DND-41 (cell line): ENCODE measurements around the gene AMDHD2.

Source experiments
- ATAC-seq: fragments of 200-7000 bp; cut with Tn5 transposase; 3 replicates; pipeline ENCODE4 v1.9.1; 2021; ENCODE audit warnings: low read depth; ENCODE audit not compliant: insufficient read depth
- DNase-seq: peaks from one replicate; pipeline ENCODE4 v3.0.0-alpha.2; 2020
- H2AFZ ChIP-seq: 2 replicates; pipeline ENCODE4 v1.6.0; 2012; ENCODE audit warnings: low read depth, low read length
- H3K27ac ChIP-seq: 2 replicates; pipeline ENCODE4 v1.5.1; 2012; ENCODE audit warnings: low read length, inconsistent platforms
- H3K27me3 ChIP-seq: fragments of 200-600 bp; sonication (generic); 2 replicates; pipeline ENCODE4 v1.6.0; 2012; ENCODE audit warnings: low read length, mild to moderate bottlenecking, inconsistent platforms; ENCODE audit not compliant: insufficient read depth, poor library complexity
- H3K36me3 ChIP-seq: 2 replicates; pipeline ENCODE4 v1.5.1; 2012; ENCODE audit warnings: low read length, inconsistent platforms; ENCODE audit not compliant: insufficient read depth
- H3K4me1 ChIP-seq: 2 replicates; pipeline ENCODE4 v1.5.1; 2012; ENCODE audit warnings: mild to moderate bottlenecking, low read length; ENCODE audit not compliant: insufficient read depth
- H3K4me2 ChIP-seq: 2 replicates; pipeline ENCODE4 v1.6.0; 2012; ENCODE audit warnings: mild to moderate bottlenecking, moderate library complexity, low read length, inconsistent platforms; ENCODE audit not compliant: insufficient read depth
- H3K4me3 ChIP-seq, 2 experiments: fragments of 200-600 bp in 1 of 2; shearing (Covaris generic) in 1 of 2; 2 replicates each; pipeline ENCODE4 v1.5.1; 2012 to 2016; ENCODE audit warnings: inconsistent platforms in 2 of 2, low read length in 2 of 2, mild to moderate bottlenecking in 2 of 2, low read depth in 1 of 2, moderate library complexity in 1 of 2
- H3K79me2 ChIP-seq: 2 replicates; pipeline ENCODE4 v1.6.0; 2012; ENCODE audit warnings: low read length, inconsistent platforms; ENCODE audit not compliant: insufficient read depth
- H3K9ac ChIP-seq: 2 replicates; pipeline ENCODE4 v1.6.0; 2012; ENCODE audit warnings: low read depth, mild to moderate bottlenecking, inconsistent platforms, low read length, moderate library complexity
- H3K9me3 ChIP-seq: 2 replicates; pipeline ENCODE4 v1.5.1; 2012; ENCODE audit warnings: low read length, moderate library complexity, mild to moderate bottlenecking, inconsistent platforms; ENCODE audit not compliant: insufficient read depth, severe bottlenecking
- H4K20me1 ChIP-seq: 2 replicates; pipeline ENCODE4 v1.6.0; 2012; ENCODE audit warnings: low read length; ENCODE audit not compliant: insufficient read depth
- EZH2 ChIP-seq: IDR thresholded peaks from 3 replicates; pipeline ENCODE4 v1.6.1; 2012; ENCODE audit warnings: borderline replicate concordance, low read depth, mild to moderate bottlenecking, moderate library complexity, low read length, inconsistent platforms; ENCODE audit not compliant: severe bottlenecking
- TF ChIP-seq, protein P1 (sequence below): IDR thresholded peaks from 2 replicates; pipeline ENCODE4 v1.5.1; 2012; ENCODE audit warnings: borderline replicate concordance, low read length, moderate library complexity, mild to moderate bottlenecking; ENCODE audit not compliant: poor library complexity, severe bottlenecking; ENCODE audit errors: extremely low read depth

The AMDHD2 gene

DNA sequence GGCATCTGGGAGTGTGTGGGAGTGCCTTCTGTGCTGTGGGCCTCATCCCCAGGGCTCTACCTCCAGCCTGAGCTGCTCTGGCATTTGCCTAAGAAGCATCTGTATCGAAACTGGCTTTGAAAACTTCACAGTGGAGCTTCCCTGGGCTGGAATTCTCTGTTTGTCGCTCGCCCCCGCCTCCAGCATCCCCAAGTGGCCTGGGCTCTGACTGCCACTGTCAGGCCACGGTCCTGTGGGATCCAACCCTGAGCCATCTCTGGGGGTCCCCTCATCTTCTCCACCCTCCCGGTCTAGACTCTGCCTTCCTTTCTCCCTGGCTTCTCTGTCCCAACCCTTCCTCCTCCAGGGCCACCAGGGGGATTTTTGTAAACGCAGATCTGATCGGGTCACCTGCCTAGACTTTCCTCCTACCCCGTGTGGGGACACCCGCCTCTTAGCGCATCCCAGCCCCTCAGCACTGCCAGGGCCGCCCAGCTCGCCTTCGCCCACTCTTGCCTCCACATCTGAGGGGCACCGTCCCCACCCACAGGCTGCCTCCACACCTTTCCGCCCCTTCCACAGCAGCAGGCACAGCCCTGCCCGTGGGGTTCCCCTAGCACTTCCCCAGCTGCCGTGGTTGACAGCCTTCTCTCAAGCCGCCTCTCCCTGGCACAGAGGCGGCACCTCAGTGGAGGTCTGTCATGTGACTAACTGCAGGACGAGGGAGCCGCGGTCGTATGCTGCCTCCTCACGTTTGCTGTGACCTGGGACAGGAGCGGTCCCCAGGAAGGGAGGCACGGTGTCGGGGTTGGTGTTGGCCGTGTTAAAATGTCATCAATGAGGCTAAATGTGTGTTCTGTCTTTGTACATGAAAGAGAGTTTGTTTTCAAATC is 33.3 kb upstream of the AMDHD2 start:
- Histone ChIP-seq H3K27me3 (no peaks in the 10 kb centered on the region), H3K4me2 (no peak overlapping the region), H4K20me1 (peaks cover 73% of the 10 kb centered on the region), H3K4me3 (no peak overlapping the region), H3K79me2 (peaks cover 65% of the 10 kb centered on the region), H3K9ac (no peak overlapping the region), H3K9me3 (no peaks in the 10 kb centered on the region), H2AFZ (no peak overlapping the region), H3K4me1 (no peaks in the 10 kb centered on the region), H3K36me3 (peaks cover 13% of the 10 kb centered on the region), H3K27ac (no peak overlapping the region)
- no peak for ATAC-seq
- TF ChIP-seq, protein P1, sequence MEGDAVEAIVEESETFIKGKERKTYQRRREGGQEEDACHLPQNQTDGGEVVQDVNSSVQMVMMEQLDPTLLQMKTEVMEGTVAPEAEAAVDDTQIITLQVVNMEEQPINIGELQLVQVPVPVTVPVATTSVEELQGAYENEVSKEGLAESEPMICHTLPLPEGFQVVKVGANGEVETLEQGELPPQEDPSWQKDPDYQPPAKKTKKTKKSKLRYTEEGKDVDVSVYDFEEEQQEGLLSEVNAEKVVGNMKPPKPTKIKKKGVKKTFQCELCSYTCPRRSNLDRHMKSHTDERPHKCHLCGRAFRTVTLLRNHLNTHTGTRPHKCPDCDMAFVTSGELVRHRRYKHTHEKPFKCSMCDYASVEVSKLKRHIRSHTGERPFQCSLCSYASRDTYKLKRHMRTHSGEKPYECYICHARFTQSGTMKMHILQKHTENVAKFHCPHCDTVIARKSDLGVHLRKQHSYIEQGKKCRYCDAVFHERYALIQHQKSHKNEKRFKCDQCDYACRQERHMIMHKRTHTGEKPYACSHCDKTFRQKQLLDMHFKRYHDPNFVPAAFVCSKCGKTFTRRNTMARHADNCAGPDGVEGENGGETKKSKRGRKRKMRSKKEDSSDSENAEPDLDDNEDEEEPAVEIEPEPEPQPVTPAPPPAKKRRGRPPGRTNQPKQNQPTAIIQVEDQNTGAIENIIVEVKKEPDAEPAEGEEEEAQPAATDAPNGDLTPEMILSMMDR: no peak
- TF ChIP-seq EZH2: no peak
- DNase-seq: no peak

DNA sequence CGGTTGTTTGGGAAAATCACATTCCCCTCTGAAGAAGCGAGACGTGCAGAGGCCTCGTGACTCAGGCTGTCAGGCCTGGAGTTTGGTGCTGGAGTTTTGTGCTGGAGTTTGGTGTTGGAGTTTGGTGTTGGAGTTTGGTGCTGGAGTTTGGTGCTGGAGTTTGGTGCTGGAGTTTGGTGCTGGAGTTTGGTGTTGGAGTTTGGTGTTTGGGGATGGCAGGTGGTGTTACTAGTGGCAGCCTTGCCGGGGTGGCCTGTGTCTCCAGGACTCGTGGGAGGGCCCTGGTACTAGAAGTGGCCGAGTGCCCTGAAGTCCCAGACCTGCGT is 32.7 kb upstream of the AMDHD2 start:
- no peak for ATAC-seq
- no peaks in the 10 kb centered on the region for H3K27me3 ChIP-seq
- peaks cover 63% of the 10 kb centered on the region for H3K79me2 ChIP-seq
- no peak overlapping the region for H3K9ac ChIP-seq
- peaks cover 67% of the 10 kb centered on the region for H4K20me1 ChIP-seq
- H3K4me3 ChIP-seq: no peak overlapping the region
- H2AFZ ChIP-seq: no peak overlapping the region
- no peaks in the 10 kb centered on the region for H3K9me3 ChIP-seq
- no peak overlapping the region for H3K27ac ChIP-seq
- TF ChIP-seq EZH2: no peak
- TF ChIP-seq, protein P1: no peak
- peaks cover 13% of the 10 kb centered on the region for H3K36me3 ChIP-seq
- DNase-seq: no peak
- H3K4me1 ChIP-seq: no peaks in the 10 kb centered on the region
- H3K4me2 ChIP-seq: no peak overlapping the region

DNA sequence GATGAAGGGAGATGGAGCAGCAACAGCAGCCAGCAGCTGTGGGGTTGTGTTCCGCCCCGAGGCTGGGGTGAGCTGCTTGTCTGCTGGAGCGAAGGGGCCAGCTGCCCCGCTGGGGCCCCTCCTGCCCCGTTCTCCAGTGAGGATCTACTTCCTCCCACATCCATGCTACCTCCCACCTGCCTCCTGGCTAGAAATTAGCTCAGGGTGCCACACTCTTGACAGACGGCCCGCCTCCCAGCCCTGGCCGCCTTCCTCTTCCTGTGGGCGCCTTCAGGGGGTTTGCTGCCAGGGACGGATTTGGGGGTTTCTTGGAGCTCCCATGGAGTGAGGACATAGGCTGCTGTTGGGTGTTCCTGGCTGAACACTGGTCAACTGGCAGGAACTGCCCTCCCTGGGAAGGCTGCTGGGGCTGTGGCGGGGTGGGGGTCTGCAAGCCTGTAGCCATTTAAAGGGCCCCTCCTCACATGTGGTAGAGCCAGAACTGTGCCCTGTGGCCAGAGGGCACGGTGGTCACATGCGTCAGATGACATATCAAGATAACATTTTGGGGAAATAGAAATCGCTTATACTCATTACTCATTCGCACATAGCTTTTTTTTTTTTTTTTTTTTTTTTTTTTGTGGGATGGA is 32.2 kb upstream of the AMDHD2 start:
- Histone ChIP-seq H3K27me3 (no peaks in the 10 kb centered on the region), H3K4me2 (no peak overlapping the region), H3K27ac (no peak overlapping the region), H3K36me3 (peaks cover 13% of the 10 kb centered on the region), H3K79me2 (peaks cover 59% of the 10 kb centered on the region), H3K4me1 (no peaks in the 10 kb centered on the region), H3K9me3 (no peaks in the 10 kb centered on the region), H3K4me3 (no peak overlapping the region), H2AFZ (no peak overlapping the region), H3K9ac (no peak overlapping the region), H4K20me1 (peaks cover 61% of the 10 kb centered on the region)
- no peak for DNase-seq
- TF ChIP-seq, protein P1: no peak
- no peak for TF ChIP-seq EZH2
- no peak for ATAC-seq
